Choroid plexus epithelial cell (primary cell): Measurements from ENCODE around the gene GATA1.

Experiments used
- DNase-seq: peaks from one replicate; pipeline ENCODE4 v3.0.0-alpha.2; 2010; ENCODE audit warnings: low read depth
- H3K4me3 ChIP-seq: 2 replicates; pipeline ENCODE4 v1.5.1; 2011; ENCODE audit warnings: low read depth, mild to moderate bottlenecking, control low read depth, low read length, moderate library complexity
- TF ChIP-seq, protein P1 (sequence below): conservative IDR thresholded peaks from 2 replicates; pipeline ENCODE4 v1.5.1; 2011; ENCODE audit warnings: low read depth, mild to moderate bottlenecking, control low read depth, inconsistent platforms, low read length, moderate library complexity

The GATA1 gene

GRCh38 chrX:48789366-48790220 is 3.2 kb downstream of the GATA1 start:
- DNase-seq: no peak
- no peak overlapping the region for H3K4me3 ChIP-seq
- TF ChIP-seq, protein P1, sequence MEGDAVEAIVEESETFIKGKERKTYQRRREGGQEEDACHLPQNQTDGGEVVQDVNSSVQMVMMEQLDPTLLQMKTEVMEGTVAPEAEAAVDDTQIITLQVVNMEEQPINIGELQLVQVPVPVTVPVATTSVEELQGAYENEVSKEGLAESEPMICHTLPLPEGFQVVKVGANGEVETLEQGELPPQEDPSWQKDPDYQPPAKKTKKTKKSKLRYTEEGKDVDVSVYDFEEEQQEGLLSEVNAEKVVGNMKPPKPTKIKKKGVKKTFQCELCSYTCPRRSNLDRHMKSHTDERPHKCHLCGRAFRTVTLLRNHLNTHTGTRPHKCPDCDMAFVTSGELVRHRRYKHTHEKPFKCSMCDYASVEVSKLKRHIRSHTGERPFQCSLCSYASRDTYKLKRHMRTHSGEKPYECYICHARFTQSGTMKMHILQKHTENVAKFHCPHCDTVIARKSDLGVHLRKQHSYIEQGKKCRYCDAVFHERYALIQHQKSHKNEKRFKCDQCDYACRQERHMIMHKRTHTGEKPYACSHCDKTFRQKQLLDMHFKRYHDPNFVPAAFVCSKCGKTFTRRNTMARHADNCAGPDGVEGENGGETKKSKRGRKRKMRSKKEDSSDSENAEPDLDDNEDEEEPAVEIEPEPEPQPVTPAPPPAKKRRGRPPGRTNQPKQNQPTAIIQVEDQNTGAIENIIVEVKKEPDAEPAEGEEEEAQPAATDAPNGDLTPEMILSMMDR: no peak

DNA sequence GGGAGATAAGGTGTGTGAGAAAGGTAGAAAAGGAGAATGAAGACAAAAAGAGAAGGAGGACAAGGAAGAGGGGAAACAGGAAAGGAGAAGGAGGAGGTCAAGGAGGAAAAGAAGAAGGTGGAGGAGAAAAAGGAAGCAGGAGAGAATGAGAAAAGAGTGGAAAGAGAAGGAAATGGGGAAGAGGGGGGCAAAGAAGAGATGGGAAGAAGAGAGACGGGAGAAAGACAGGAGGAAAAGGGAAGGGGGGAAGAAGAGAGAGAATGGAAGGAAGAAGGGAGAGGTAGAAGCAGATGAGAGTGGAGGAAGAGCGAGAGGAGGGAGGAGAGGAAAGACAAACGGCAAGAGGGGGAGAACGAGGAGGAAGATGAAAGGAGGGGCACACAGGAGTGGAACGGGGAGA is 4.1 kb downstream of the GATA1 start:
- no peak for DNase-seq
- no peak overlapping the region for H3K4me3 ChIP-seq
- TF ChIP-seq, protein P1: no peak

- no peak overlapping the region for H3K4me3 ChIP-seq
- DNase-seq: no peak
- TF ChIP-seq, protein P1: no peak
These were observed 4.9 kb downstream of the GATA1 start for GRCh38 chrX:48791063-48791820.

- no peak for DNase-seq
- TF ChIP-seq, protein P1: no peak
- H3K4me3 ChIP-seq: no peak overlapping the region
These were observed 5.8 kb downstream of the GATA1 start for GRCh38 chrX:48792219-48792618.

- no peak for DNase-seq
- TF ChIP-seq, protein P1: no peak
These were observed 7.5 kb downstream of the GATA1 start for GRCh38 chrX:48793935-48794334.

GRCh38 chrX:48794340-48794910 is 8.0 kb downstream of the GATA1 start:
- no peak for DNase-seq
- no peak overlapping the region for H3K4me3 ChIP-seq
- TF ChIP-seq, protein P1: no peak

More at GRCh38 chrX:48793935-48794334, 7.5 kb downstream of the GATA1 start:
- H3K4me3 ChIP-seq: no peak overlapping the region
